Islet of Langerhans (tissue), 1 donor: ENCODE measurements around the gene C1QTNF5.
A peak's percentile ranks its signal among the peaks of the same experiment; 100 is the strongest.

Source experiments
- FAIRE-seq: peaks from one replicate; lab custom pipeline; 2011; peaks lifted over from hg19 to GRCh38; lab: Jason Lieb, UNC

Gene C1QTNF5

DNA sequence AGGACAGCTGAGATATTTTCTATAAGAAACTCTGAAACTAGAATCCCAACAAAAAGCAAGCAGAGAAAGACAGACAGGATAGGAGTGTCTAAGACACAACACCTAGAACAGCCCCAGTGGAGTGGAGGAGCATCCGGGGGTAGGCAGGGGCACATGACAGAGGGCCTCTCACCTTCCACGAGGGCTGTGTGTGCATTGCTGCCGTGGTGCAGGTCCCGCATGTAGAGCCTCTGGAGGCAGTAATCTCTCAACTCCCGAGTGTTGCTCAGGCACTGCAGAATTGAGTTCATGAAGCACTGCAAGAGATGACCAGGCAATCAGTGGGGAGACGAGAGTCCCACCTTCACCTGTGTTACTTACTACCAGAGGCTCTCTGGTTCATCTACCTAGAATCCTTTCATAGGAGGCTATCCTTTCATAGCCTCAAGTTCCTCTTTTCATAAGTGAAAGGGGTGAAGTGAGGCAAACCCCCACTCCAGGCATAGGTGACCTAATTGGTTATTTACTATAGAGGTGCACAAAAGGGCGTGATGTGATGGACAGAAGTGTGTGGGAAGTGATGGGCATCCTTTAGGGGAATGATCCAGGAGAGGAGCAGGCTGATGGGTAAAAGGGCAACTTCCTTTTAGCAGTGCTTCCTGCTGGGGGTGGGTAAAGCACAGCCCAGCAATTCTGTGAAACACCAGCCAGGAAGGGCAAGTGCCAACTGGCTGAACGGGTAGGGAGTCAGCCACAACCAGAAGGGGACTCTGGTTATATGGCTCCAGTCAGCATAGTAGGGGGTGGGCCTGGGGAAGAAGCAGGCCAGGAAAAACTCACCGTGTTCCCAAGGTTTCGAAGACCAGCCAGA lies 18.9 kb upstream of the C1QTNF5 start:
- FAIRE-seq: no peak

DNA sequence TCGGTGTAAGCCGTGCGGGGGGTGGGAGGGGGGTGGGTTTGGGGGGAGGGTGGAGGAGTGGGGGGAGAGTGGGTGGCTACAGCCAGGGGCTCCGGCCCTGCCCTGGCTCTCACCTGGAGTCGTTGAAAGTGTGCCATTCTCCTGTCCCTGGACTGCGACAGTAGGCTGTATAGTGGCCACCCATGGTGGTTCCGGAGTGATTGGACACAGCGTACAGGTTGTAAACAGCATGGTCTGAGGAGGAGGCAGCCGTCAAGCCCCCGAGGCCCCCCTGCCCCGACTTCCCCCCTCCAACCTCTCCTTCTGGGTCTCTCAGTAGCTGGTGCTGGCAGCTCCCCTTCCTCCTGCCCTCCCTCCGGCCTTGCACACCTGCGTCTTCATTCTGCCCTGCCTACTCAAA lies 16.4 kb upstream of the C1QTNF5 start:
- no peak for FAIRE-seq

DNA sequence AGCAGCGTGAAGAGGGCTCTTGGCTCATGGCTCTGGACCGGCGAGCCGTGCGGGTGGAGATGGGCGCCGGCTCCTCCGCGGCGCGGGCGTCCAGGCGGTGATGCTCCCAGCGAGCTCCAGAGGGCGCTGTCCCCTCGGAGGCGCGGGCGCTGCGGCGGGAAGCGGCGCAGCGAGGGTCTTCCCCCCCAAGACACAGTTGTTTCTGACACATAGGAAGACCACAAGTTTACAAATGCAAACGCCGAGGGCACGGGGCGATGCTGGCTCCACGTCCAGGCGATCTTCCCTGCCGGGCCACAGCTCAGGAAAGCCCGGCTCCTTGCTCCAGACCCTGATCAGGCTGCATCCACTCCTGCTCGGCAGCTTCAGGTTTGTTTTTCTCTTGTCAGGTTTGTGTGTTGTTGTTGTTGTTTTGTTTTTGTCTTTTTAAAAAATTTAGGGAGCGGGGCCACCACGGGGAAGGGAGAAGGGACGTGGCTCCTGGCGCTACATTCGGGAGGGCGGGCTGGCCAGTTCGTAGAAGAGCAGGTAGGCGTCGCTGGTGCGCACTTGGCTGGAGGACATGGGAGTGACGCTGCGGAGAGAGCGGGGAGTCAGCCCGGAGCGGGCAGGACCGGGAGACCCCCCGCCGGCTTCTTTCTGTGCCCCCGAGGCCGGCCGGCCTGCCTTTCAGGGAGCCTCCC lies 15.8 kb upstream of the C1QTNF5 start:
- FAIRE-seq: no peak

DNA sequence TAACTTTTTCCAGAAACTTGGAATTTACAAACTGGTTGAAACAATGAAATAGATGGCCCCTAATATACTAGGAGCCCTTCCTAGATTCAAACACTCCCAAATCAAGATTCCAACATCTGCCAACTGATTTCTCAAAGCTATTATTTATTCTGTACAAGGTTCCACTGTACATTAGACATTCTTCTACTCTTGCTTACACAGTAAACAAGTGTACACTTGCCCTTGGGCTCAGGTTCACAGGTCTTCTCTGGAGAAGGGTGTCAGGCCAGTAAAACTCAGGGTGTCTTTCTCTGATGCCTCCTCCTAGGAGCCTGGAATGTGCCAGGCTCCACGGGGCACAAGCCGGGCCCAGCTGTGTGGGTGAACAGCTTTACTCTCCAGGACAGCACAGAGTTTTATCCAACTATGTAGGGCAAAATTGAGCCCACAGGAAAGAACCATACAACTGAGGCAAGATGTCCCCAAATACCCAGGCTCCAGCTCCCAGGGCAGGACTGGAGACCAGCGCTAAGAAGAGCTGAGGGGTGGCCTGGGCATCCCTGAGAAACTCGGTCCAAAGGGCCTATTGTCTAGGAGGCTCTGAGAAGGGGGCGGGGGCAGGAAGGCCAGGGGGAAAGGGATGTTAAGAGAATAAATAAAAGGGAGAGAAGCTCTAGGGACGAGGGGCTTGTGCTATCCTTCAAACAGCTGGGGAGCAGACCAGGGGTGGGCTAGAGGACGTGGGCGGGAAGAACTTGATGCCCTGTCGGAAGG lies 14.6 kb upstream of the C1QTNF5 start:
- no peak for FAIRE-seq

DNA sequence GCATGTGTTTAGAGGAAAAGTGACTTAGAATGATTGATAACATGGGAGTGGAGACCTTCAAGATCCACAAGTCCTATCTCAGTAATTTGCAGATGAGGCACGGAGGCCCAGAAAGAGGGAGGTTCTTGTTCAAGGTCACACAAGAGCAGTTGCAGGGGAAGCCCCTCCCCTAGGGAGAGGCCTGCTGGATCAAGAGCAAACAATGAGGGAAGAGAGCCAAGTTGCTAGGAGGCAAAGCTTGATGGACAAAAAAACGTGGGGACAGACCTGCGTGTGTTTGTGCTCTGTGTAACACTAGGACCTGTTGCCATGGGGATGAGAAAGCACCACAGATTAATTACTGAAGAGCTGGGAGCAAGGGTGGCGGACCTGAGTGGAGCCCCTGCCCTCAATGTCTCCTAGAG lies 12.2 kb upstream of the C1QTNF5 start:
- peak; percentile 84 for FAIRE-seq

DNA sequence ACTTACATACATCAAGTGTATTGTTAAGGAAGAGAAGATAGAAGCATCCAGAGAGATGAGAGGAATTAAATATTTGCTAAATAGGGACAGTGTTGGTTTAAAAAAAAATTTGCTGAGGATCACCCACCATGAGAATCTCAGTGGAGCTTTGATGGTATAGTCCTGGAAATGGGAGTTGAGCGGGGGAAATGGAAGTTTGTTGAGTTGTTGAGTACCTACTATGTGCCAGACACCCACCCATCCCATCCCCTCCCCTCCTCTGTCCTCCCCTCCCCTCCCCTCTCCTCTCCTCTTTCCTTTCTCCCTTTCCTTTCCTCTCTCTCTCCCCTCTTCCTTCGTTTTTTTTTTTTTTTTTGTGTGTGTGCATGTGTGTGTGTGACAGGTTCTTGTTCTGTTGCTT lies 10.5 kb upstream of the C1QTNF5 start:
- FAIRE-seq: no peak

DNA sequence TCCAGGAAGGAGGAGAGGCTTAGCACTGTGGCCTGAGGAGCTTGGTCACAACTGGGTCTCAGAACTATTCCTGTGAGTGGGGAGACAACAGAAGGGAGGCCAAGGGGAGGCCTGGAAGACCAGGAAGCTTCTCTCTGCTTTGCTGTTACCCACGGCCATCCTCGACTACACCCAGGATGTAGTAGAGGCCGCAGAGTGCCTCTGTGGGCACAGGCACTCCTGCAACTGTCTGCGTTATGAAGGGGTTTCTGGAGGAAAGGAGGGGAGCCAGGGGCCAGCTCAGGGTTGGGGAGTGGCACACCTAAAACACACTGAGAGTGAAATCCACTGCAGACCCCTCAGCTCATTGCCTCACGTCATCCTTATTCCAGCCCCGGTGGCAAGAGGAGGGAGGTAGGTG lies 9.6 kb upstream of the C1QTNF5 start:
- FAIRE-seq: no peak

DNA sequence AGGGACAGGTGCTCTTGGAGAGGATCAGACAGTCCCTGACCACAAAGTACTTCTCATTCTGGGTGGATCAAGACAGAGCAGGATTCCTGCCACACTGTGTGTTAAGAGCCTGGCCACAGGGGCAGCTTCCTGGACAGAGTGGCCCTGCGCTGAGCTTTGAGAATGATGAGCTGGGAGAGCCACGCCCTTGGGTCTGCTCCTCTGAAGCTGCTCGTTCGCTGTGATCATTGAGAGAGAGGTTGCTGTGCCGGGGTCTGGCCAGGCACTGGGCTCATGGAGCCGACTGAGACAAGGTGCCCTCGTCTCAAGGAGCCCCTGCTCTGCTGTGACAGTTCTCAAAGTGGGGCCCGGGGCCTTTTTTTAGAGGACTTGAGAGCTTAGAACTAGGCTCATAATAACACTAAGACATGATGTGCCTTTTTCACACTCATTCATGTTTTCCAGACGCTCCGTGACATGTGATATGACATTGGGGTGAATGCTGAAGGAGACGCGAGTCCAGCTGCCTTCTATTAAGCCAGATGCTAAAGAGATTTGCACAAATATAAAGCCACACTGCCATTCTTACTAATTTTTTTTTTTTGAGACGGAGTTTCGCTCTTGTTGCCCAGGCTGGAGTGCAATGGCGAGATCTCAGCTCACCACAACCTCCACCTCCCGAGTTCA lies 7.4 kb upstream of the C1QTNF5 start:
- no peak for FAIRE-seq

DNA sequence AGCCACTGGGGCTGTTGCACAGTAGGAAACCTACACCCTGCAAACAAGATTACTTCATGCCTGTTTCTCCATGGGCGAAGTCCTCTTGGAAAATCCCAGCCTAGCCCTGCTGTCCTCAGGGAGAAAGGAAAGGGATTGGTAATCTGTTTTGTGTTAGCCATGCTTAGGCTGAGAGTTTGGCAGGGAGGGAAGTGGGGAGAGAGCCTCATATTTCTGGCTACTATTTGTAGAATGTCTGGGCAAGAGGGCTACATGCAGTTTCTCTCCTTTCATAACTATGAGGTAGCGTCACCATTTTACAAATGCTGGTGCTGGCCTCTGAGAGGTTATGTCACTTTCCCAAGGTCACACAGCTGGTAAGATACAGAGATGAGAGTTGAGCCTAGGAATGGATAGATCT lies 6.6 kb upstream of the C1QTNF5 start:
- FAIRE-seq: no peak

DNA sequence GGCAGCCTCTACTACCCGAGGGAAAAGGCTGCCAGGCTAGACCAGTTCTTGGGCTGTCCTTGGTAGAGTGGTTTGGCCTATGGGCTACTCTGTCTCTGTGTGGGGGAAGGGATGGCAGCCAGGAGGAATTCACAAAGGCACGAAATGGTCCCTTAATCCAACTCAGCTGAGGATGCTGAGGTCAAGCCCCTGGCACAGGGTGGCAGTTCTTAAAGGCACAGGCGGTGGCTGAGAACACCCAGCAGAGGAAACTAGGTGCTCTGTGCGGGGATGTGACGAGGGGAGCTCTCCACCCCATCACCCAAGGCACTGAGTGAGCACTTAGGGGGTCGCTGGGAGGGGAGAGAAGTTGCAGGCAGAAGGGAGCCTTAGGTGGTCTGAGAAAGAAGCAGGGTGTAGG lies 5.9 kb upstream of the C1QTNF5 start, which contains the start of gene MFRP:
MFRP (minus strand) TSS at position 101 of the 400 bp plus-strand sequence. CDS start 192 bp downstream, outside the sequence.
- no peak for FAIRE-seq

DNA sequence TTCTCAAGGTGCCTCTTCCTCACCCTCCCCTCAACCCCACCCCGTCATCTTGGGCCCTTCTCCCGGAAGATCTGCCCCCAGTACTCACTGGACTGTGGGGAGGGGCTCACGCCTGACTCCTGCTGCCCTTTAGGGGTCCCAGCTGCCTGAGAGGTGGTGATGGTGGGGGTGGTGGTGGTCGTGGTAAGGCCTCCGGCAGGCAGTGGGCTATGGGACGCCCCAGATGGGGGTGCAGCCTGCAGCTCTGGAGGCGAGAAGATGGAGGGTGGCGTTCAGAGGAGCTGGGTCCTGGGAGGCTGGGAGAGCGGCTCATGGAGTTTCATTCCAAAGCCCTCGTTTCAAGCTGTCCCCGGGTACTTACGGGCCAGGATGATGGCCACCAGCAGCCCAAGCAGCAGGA lies 5.0 kb upstream of the C1QTNF5 start:
- FAIRE-seq: no peak

DNA sequence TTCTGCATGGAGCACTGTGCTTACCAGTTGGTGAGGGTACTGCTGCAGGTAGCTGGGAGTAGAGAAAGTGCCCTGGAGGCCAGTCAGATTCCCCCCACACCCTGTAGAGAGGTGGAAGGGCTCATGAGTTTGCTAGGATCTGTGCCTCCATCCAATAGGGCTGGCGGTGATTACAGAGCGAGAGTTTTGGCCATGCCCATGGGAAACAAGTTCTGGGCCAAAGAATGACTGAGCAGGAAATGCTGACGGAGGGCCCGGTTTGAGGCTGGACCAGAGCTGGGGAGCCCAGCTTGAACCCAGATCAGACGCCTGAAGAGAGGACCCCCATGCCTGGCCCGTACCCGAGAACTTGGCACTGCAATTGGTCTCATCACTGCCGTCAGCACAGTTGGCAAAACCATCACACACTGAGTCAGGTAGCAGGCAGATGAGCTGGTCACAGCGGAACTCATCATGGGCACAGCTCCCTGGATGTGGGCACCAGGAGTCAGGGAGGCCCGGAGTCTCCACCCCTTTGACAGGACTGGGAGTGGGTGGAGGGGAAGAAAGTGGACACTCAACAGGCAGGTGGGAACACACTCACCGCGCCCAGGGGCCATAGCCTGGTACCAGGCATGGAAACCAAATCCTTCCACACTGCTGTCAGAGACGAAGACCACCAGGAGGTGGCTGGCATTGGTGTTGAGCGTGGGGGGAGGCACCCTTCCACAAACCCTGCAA lies 3.8 kb upstream of the C1QTNF5 start:
- no peak for FAIRE-seq

DNA sequence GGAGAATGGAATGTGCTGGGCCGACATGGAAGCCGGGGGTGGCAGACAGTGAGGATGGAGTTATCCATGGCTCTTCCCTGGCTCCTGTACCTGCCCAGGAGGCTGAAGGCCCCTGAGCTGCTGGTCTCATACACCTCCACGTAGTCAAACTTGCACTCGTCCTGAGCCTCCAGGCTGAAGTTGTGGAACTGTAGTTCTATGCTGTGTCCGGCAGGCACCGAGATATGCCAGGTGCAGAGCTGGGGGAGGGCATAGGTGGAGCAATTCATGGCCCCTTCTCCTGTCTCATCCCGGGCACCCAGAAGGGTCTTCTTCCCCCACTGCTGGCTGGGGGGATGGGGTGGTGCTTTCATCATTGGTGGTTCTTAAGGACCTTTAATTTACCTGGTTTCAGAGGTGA lies 3.0 kb upstream of the C1QTNF5 start:
- no peak for FAIRE-seq

DNA sequence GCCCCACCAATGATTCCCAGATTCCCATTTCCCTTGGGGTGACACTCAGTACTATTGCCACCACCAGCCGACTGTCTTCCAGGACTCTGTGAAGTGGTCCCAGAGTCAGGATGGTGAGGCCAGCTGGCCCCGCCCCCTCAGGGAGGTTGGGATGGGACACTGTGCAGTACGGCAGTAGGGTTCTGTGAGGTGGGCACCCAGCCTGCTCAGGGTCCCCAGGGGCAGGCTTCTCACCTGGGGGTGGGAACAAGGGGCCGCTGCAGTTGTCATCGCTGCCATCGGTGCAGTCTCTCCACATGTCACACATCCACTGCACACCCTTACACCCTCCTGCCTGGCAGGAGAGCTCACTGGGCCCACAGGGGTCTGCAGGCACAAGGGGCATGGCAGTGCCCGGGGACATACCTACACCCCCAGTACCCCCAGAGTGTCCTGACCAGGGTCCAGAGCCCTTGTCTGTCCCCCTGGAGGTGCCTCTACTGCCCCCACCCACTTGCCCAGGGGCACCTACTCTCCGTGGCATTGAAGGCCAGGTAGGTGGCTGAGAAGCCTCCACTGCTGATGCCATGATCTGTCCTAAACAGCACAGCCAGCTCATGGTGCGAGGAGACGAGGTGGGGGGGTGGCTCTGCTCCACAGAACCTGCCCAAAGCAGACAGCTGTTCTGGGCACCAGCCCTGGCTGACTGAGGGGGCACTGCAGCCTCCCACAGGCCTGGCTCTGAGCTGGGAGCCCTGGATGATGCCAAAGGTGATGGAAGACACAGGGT lies 1.9 kb upstream of the C1QTNF5 start:
- FAIRE-seq: no peak

DNA sequence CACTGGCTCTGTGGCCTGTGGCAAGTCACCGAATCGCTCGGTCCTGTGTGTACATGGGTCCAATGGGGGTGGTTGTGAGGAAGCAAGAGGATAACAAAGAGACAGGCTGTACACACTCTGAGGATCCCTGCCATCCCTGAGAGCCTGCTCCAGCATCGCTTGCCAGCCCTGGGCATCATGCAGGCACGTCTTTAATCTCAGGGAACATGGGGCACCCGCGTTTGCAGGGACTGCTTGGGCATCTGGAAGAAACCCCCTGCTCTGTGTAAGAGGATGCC lies 1.3 kb upstream of the C1QTNF5 start:
- no peak for FAIRE-seq

DNA sequence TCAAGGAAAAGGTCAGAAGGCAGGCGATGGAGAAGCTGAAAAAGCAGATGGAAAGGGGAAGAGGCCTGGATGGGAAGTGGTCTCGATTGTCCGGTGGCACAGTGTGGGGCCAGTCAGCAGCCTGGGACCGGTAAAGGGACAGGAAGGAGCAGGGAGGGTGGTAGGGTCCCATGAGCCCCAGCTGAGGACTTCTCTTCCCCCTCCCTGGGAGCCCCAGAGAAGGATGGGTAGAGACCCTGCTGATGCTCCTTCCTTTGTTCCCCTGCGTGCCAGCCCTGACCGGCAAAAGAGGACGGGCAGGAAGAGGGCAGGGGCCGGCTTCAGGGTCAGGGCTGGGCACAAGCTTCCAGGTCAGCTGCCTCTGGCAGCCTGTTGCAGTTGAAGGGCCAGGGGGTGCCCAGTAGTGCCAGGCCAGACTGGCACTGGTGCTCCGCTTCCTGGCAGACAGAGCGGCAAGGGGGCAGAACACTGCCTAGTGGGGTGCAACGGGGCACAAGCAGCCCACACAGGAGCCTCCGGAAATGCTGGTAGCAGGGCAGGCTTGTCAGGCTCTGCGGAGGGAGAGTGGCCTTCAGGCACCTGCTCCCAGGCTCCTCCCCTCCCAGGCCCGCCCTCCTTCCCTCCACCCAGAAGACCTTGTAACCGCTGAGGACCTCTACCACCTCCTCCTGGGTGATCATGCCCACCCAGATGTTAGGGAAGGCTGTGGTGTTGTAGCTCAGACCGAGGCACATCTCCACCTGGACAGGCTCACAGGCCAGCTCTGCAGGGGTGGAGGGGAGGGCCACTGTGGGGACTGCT lies 739 bp upstream of the C1QTNF5 start:
- FAIRE-seq: no peak

DNA sequence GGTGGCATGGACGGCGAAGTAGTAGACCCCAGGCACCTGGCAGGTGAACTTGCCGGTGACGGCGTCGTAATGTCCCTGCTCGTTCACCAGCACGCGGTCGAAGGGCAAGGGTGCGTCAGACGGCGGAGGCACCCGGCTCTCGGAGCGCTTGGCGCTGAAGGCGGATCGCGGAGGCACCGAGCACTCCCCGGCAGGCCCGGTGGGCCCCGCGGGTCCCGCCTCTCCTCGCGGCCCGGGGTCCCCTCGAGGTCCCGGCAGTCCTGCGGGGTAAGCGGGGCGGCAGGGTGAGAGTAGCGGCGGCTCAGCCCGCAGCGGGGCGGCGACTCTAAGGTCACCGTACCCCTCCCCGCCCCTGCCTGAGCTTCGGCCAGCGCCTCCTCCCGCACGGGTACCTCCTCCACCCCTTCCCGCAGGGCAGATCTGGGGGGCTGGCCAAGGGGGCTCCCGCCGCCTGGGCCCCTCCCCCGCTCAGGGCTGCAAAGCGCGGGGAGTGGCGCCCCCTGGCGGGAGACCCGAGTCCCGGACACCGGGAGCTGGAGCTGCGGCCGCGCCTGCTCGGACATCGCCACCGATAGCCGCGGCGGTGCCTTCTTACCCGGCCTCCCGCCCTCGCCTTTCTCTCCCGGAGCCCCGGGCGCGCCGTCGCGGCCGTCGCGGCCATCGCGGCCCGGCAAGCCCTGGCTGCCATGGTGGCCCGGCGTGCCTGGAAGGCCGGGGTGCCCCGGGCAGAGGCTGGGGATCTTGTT lies 921 bp downstream of the C1QTNF5 start:
- FAIRE-seq: no peak

DNA sequence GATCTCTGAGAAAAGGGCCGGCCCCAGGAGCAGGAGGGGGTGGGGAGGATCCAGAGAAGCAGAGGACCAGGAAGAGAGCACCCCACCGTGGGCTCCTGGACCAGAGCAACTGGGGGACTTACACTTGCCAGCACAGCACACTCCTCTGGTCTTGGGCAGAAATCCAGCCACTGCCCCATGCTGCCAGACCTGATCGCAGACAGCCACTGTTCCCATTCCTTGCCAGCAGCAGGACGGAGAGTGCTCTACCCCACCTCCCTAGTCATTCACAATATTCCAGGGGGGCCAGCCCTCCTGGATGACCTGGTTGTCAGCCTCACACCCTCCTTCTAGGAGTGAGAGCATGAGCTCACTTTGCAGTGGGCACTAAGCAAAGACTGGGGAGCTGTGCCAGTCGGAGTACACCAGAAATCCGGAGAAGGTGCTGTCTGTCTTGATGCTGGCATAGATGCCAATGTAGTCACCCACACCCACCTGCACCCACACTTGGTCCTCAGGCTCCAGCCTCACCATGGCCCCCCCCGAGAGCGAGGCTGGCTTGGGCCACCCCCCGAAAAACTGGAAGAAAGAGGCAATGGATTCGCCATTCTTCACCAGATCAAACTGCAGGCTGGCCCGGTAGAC lies 1.6 kb downstream of the C1QTNF5 start:
- FAIRE-seq: no peak

DNA sequence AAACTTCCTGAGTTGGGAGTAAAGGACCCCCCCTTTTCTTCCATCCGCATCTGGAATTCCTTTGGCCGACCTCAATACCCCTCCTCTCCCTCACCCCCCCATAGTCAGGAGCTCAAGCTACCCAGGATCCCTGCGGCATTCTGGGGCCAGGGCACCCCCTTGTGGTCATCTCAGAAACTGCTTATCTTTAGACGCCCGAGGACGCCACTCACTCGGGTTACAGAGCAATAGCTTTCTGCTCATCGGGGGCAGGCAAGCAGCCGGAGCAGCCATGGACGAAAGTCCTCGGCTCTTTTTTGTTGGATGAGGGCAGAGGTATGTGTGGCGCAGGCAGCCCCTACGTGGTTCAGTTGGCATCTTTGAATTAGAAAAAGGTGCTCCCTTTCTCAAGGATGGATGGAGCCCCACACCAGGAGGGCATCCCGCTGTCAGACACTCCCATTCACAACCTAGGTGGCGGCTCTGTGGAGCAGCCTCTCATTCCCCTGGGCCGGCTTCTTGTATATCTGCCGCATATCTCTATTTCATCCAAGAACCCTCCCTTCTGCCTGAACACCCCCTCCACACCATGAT lies 2.3 kb downstream of the C1QTNF5 start:
- FAIRE-seq: no peak
